Neural cell (in vitro differentiated cells): ENCODE data around the gene AKAP6.

Experiments
- CTCF ChIP-seq: fragments of 450-650 bp; IDR thresholded peaks from 2 replicates; pipeline ENCODE4 v1.5.1; 2014; ENCODE audit warnings: antibody characterized with exemption, mild to moderate bottlenecking, moderate library complexity; ENCODE audit not compliant: poor library complexity, severe bottlenecking
- POLR2AphosphoS5 ChIP-seq: IDR thresholded peaks from 2 replicates; pipeline ENCODE4 v1.6.1; 2012

- TF ChIP-seq CTCF (no peak), POLR2AphosphoS5 (no peak)
Observed at GRCh38 chr14:32770422-32770821, 441.3 kb downstream of the AKAP6 start.
